Nephron progenitor cell (in vitro differentiated cells): ENCODE measurements around the gene ASGR1.

Experiments
- DNase-seq: peaks from one replicate; pipeline ENCODE4 v3.0.0; 2021
- H3K27ac Mint-ChIP-seq: 2 replicates; pipeline ENCODE4 v1.8.0; 2021; ENCODE audit warnings: mild to moderate bottlenecking, moderate library complexity, mixed read lengths
- H3K27me3 Mint-ChIP-seq: 2 replicates; pipeline ENCODE4 v1.8.0; 2021; ENCODE audit warnings: mild to moderate bottlenecking, low read depth, mixed read lengths; ENCODE audit not compliant: poor library complexity
- H3K36me3 Mint-ChIP-seq: 2 replicates; pipeline ENCODE4 v1.8.0; 2021; ENCODE audit warnings: low read depth, mixed read lengths
- H3K4me1 Mint-ChIP-seq: 2 replicates; pipeline ENCODE4 v1.8.0; 2021; ENCODE audit warnings: mixed read lengths
- H3K4me3 Mint-ChIP-seq: 2 replicates; pipeline ENCODE4 v1.8.0; 2021; ENCODE audit warnings: mild to moderate bottlenecking, moderate library complexity, mixed read lengths
- H3K9me3 Mint-ChIP-seq: 2 replicates; pipeline ENCODE4 v1.8.0; 2021; ENCODE audit warnings: mild to moderate bottlenecking, moderate library complexity, mixed read lengths
- CTCF ChIP-seq: fragments of 200-600 bp; sonication (generic); IDR thresholded peaks from 2 replicates; pipeline ENCODE4 v1.5.0; 2021; ENCODE audit warnings: antibody characterized with exemption

ASGR1 gene

GRCh38 chr17:7220593-7221277 lies 41.6 kb upstream of the ASGR1 start:
- Mint-ChIP-seq H3K9me3 (no peaks in the 10 kb centered on the region), H3K4me1 (peaks cover 58% of the 10 kb centered on the region), H3K27ac (peak overlapping the region; percentile 98), H3K36me3 (peaks cover 9% of the 10 kb centered on the region), H3K4me3 (peak overlapping the region; percentile 95), H3K27me3 (no peaks in the 10 kb centered on the region)
- no peak for DNase-seq
- peak; percentile 14 for TF ChIP-seq CTCF

GRCh38 chr17:7219812-7220592 lies 40.8 kb upstream of the ASGR1 start, which contains the start of the genes ACADVL and DLG4:
Gene ACADVL (plus strand): TSS chr17:7219938. CDS start chr17:7219985, 47 bp downstream.
Gene DLG4 (minus strand): TSS chr17:7219836.
- H3K36me3 Mint-ChIP-seq = peaks cover 9% of the 10 kb centered on the region
- peak within 1 kb of the TSS; percentile 95 for H3K4me3 Mint-ChIP-seq

GRCh38 chr17:7219229-7219811 lies 40.1 kb upstream of the ASGR1 start:
- H3K27me3 Mint-ChIP-seq = no peaks in the 10 kb centered on the region
- H3K4me3 Mint-ChIP-seq = peak overlapping the region; percentile 95
- no peaks in the 10 kb centered on the region for H3K9me3 Mint-ChIP-seq
- H3K27ac Mint-ChIP-seq = peak overlapping the region; percentile 99
- DNase-seq = no peak
- peaks cover 71% of the 10 kb centered on the region for H3K4me1 Mint-ChIP-seq
- TF ChIP-seq CTCF = no peak
- H3K36me3 Mint-ChIP-seq = peaks cover 9% of the 10 kb centered on the region

More at GRCh38 chr17:7219812-7220592, 40.8 kb upstream of the ASGR1 start, which contains the start of the genes ACADVL and DLG4:
- Mint-ChIP-seq H3K27ac (peak within 1 kb of the TSS; percentile 99), H3K4me1 (peaks cover 66% of the 10 kb centered on the region), H3K9me3 (no peaks in the 10 kb centered on the region), H3K27me3 (no peaks in the 10 kb centered on the region)
- DNase-seq = peak; percentile 81
- no peak for TF ChIP-seq CTCF

DNA sequence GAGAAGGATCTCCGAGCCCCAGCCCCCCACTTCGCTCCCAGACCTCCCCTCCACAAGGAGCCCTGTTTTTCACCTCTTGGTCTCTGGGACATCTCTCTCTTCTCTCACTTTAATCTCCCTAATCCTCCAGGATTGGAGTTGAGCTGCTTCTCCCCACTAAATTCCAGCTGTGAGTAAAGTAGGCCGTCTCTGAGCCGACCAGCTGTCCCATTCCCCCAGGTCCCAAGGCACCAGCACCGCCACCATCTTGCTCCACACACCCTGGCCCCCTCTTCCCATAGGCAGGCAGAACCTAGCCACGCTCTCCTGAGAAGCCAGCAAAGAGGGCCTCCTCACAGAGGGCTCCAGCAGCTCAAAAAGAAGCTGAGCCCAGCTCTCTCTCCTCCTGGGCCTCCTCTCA lies 39.6 kb upstream of the ASGR1 start:
- no peaks in the 10 kb centered on the region for H3K9me3 Mint-ChIP-seq
- no peak for DNase-seq
- peaks cover 75% of the 10 kb centered on the region for H3K4me1 Mint-ChIP-seq
- peak overlapping the region; percentile 99 for H3K27ac Mint-ChIP-seq
- peaks cover 6% of the 10 kb centered on the region for H3K36me3 Mint-ChIP-seq
- H3K4me3 Mint-ChIP-seq = peak overlapping the region; percentile 95
- no peaks in the 10 kb centered on the region for H3K27me3 Mint-ChIP-seq
- TF ChIP-seq CTCF = no peak

GRCh38 chr17:7218166-7218565 lies 39.0 kb upstream of the ASGR1 start:
- H3K9me3 Mint-ChIP-seq = no peaks in the 10 kb centered on the region
- H3K36me3 Mint-ChIP-seq = peaks cover 6% of the 10 kb centered on the region
- no peak for TF ChIP-seq CTCF
- H3K27me3 Mint-ChIP-seq = no peaks in the 10 kb centered on the region
- DNase-seq = no peak
- H3K4me3 Mint-ChIP-seq = peak overlapping the region; percentile 95
- peaks cover 81% of the 10 kb centered on the region for H3K4me1 Mint-ChIP-seq
- H3K27ac Mint-ChIP-seq = peak overlapping the region; percentile 92
